ENCODE data around the gene DMBT1. TPM values are rescaled to one million over a fixed set of nuclear protein-coding genes. Genes with fewer than 3 reads are reported as not detected.

DMBT1 gene
- total RNA-seq, 4 donors from 2014 or later: 0.15 to 0.62 (median 0.31) TPM

DNA sequence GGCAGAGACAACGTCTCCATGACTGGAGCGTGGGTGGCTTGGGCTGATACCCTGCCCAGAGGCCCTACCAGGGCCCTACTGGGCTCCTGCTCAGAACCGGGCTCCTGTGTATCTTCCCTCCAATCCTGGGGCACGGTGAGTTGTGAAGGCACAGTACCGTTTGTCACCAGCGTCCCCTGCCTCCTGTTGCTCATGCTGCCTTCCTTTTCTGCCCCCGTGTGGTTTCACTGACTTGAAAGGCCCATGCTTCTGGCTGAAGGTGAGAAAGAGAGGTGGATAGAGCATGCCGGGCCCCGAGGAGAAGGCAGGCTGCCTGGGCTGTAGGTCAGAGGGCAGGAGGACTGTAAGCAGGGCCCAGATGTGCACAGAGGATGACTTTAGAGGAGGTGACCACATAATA lies 9.1 kb upstream of the DMBT1 start:
- TF ChIP-seq, protein P1, sequence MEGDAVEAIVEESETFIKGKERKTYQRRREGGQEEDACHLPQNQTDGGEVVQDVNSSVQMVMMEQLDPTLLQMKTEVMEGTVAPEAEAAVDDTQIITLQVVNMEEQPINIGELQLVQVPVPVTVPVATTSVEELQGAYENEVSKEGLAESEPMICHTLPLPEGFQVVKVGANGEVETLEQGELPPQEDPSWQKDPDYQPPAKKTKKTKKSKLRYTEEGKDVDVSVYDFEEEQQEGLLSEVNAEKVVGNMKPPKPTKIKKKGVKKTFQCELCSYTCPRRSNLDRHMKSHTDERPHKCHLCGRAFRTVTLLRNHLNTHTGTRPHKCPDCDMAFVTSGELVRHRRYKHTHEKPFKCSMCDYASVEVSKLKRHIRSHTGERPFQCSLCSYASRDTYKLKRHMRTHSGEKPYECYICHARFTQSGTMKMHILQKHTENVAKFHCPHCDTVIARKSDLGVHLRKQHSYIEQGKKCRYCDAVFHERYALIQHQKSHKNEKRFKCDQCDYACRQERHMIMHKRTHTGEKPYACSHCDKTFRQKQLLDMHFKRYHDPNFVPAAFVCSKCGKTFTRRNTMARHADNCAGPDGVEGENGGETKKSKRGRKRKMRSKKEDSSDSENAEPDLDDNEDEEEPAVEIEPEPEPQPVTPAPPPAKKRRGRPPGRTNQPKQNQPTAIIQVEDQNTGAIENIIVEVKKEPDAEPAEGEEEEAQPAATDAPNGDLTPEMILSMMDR (IDR thresholded peaks at IDR 0.05): no peak
- no peak for TF ChIP-seq POLR2AphosphoS5 (IDR thresholded peaks at IDR 0.05)
- no peak for TF ChIP-seq POLR2A (IDR thresholded peaks at IDR 0.05)
- TF ChIP-seq EP300 (IDR thresholded peaks at IDR 0.05): no peak
- 86% methylated on average over 9 of the region's 9 CpGs for WGBS

GRCh38 chr10:122553341-122553740 lies 7.2 kb upstream of the DMBT1 start:
- Histone ChIP-seq H3K27ac (no peak overlapping the region), H3K36me3 (no peaks in the 10 kb centered on the region)
- DNase-seq (ENCODE audit: low spot score in 2 of 2): no peak

More for the DNA sequence above, 9.1 kb upstream of the DMBT1 start:
- no peak overlapping the region for H3K4me3 ChIP-seq
- H3K27ac ChIP-seq: no peak overlapping the region
- H3K27me3 ChIP-seq: no peaks in the 10 kb centered on the region
- DNase-seq (ENCODE audit: low spot score in 2 of 2): no peak
- H3K9me3 ChIP-seq: no peaks in the 10 kb centered on the region
- no peaks in the 10 kb centered on the region for H3K36me3 ChIP-seq
- H3K4me1 ChIP-seq: peaks cover 3% of the 10 kb centered on the region

GRCh38 chr10:122554131-122555036 lies 6.2 kb upstream of the DMBT1 start:
- H3K27ac ChIP-seq: no peak overlapping the region
- no peaks in the 10 kb centered on the region for H3K27me3 ChIP-seq
- H3K4me1 ChIP-seq: peaks cover 6% of the 10 kb centered on the region
- TF ChIP-seq POLR2AphosphoS5 (IDR thresholded peaks at IDR 0.05) (no peak), EP300 (IDR thresholded peaks at IDR 0.05) (no peak), POLR2A (IDR thresholded peaks at IDR 0.05) (no peak)
- TF ChIP-seq, protein P1 (IDR thresholded peaks at IDR 0.05): no peak
- no peaks in the 10 kb centered on the region for H3K9me3 ChIP-seq
- DNase-seq (ENCODE audit: low spot score in 2 of 2): no peak
- WGBS: 92% methylated on average over 6 of the region's 6 CpGs
- H3K36me3 ChIP-seq: no peaks in the 10 kb centered on the region
- H3K4me3 ChIP-seq: no peak overlapping the region

More at GRCh38 chr10:122553341-122553740, 7.2 kb upstream of the DMBT1 start:
- Histone ChIP-seq H3K27me3 (no peaks in the 10 kb centered on the region), H3K9me3 (no peaks in the 10 kb centered on the region), H3K4me1 (peaks cover 3% of the 10 kb centered on the region), H3K4me3 (no peak overlapping the region)
- WGBS: 91% methylated on average over 6 of the region's 6 CpGs
- TF ChIP-seq, protein P1 (IDR thresholded peaks at IDR 0.05): no peak
- no peak for TF ChIP-seq POLR2AphosphoS5 (IDR thresholded peaks at IDR 0.05)
- no peak for TF ChIP-seq EP300 (IDR thresholded peaks at IDR 0.05)
- no peak for TF ChIP-seq POLR2A (IDR thresholded peaks at IDR 0.05)

- no peaks in the 10 kb centered on the region for H3K9me3 ChIP-seq
- TF ChIP-seq POLR2AphosphoS5 (IDR thresholded peaks at IDR 0.05): no peak
- TF ChIP-seq POLR2A (IDR thresholded peaks at IDR 0.05): no peak
- no peak for TF ChIP-seq EP300 (IDR thresholded peaks at IDR 0.05)
- TF ChIP-seq, protein P1 (IDR thresholded peaks at IDR 0.05): no peak
- no peak overlapping the region for H3K27ac ChIP-seq
- no peak overlapping the region for H3K4me3 ChIP-seq
- H3K4me1 ChIP-seq: peaks cover 15% of the 10 kb centered on the region
- 55% methylated on average over 3 of the region's 3 CpGs for WGBS
- no peaks in the 10 kb centered on the region for H3K27me3 ChIP-seq
- no peaks in the 10 kb centered on the region for H3K36me3 ChIP-seq
- no peak for DNase-seq (ENCODE audit: low spot score in 2 of 2)
These were observed 5.1 kb upstream of the DMBT1 start for GRCh38 chr10:122555442-122555841.

DNA sequence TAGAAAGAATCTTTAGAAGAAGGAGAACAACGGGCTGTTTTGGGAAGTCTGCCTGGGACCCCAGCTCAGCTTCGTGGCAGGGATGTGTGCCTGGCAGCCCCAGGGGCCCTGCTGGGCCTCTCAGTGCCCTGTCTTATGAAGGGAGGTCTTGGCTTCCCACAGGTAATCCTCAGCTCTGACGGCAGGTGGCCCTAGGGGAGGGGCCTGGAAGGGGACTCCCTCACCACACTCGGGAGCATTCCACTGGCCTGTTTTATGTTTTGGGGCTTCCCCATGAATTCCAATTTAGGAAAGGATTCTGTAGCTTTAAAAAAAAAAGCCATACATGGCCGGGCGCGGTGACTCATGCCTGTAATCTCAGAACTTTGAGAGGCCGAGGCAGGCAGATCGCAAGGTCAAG lies 3.0 kb upstream of the DMBT1 start:
- H3K9me3 ChIP-seq: no peaks in the 10 kb centered on the region
- H3K27me3 ChIP-seq: peaks cover 9% of the 10 kb centered on the region
- H3K27ac ChIP-seq: no peak overlapping the region
- peaks cover 16% of the 10 kb centered on the region for H3K4me1 ChIP-seq
- H3K4me3 ChIP-seq: no peak overlapping the region
- H3K36me3 ChIP-seq: no peaks in the 10 kb centered on the region
- WGBS: 46% methylated on average over 9 of the region's 9 CpGs
- TF ChIP-seq, protein P1 (IDR thresholded peaks at IDR 0.05): no peak
- TF ChIP-seq POLR2AphosphoS5 (IDR thresholded peaks at IDR 0.05): no peak
- DNase-seq (ENCODE audit: low spot score in 2 of 2): no peak
